ENCODE results near the gene PSKH1.

GRCh38 chr16:67934306-67935100, 41.4 kb downstream of the PSKH1 start:
- no peak for TF ChIP-seq EZH2phosphoT487 (IDR thresholded peaks at IDR 0.05; ENCODE audit: borderline replicate concordance)
- no peak for TF ChIP-seq CTCF (conservative IDR thresholded peaks at IDR 0.05; ENCODE audit: low read length)

Measured in Loucy (cell line).